Esophagus muscularis mucosa (tissue), 4 donors: Measurements from ENCODE around the gene SLC25A14. TPM values are rescaled to one million over a fixed set of nuclear protein-coding genes. Genes with fewer than 3 reads are reported as not detected.
"Not testable (repeated sequence)": the region's sequence is repeated elsewhere in the genome, so short reads cannot be mapped to it uniquely, and the experiment has no call there.

Source experiments
- DNase-seq: peaks from one replicate; pipeline ENCODE4 v3.0.0-alpha.2; 2017; ENCODE audit errors: extremely low spot score
- H3K27ac ChIP-seq, 4 donors: fragments of 200-600 bp; sonication (generic); replicated peaks in 1 of 4; 1 replicate in 3 of 4; 2 replicates in 1 of 4; pipeline ENCODE4 v1.5.1; 2016 to 2019; ENCODE audit warnings: mild to moderate bottlenecking in 1 of 4
- H3K27me3 ChIP-seq, 4 donors: fragments of 200-600 bp; sonication (generic); one replicate each; pipeline versions ENCODE4 v1.5.1 to v1.6.0; 2016 to 2019
- H3K36me3 ChIP-seq, 4 donors: fragments of 200-600 bp; sonication (generic); one replicate each; pipeline ENCODE4 v1.5.1; 2016 to 2019
- H3K4me1 ChIP-seq, 4 donors: fragments of 200-600 bp; sonication (generic); one replicate each; pipeline ENCODE4 v1.5.1; 2016 to 2019
- H3K4me3 ChIP-seq, 4 donors: fragments of 200-600 bp; sonication (generic); 1 replicate in 2 of 4; 2 replicates in 2 of 4; pipeline ENCODE4 v1.5.1; 2016 to 2019; ENCODE audit warnings: mild to moderate bottlenecking in 4 of 4, moderate library complexity in 1 of 4
- H3K9me3 ChIP-seq, 4 donors: fragments of 200-600 bp; sonication (generic); 1 replicate in 3 of 4; 2 replicates in 1 of 4; pipeline ENCODE4 v1.5.1; 2016 to 2019
- EP300 ChIP-seq: sonication (generic); formaldehyde crosslinking; IDR thresholded peaks from one replicate; pipeline ENCODE4 v1.6.1; 2017; ENCODE audit warnings: antibody characterized with exemption
- POLR2A ChIP-seq: fragments of 450-650 bp; IDR thresholded peaks from one replicate; pipeline ENCODE4 v1.6.1; 2017; ENCODE audit warnings: antibody characterized with exemption, moderate library complexity, mild to moderate bottlenecking, low read depth
- POLR2AphosphoS5 ChIP-seq, 2 donors: sonication (generic); formaldehyde crosslinking; IDR thresholded peaks; one replicate each; pipeline ENCODE4 v1.6.1; 2017; ENCODE audit warnings: antibody characterized with exemption in 2 of 2
- WGBS: methylation state at CpG from one replicate; pipeline ENCODE4 v1.1.5; 2018; 5-methylcytosine and 5-hydroxymethylcytosine counted together
- intact Hi-C: fragments of 100-400 bp; cut with DNase I; formaldehyde crosslinking; loops from one replicate; pipeline ENCODE4 v1.15.1; 2023
- total RNA-seq, 4 donors: library from RNA; depleted of rRNA; stranded (reverse); fragments of >200 nt; gene quantifications; one replicate each; pipeline versions ENCODE4 v1.1.0 to v1.2.1, GENCODE V29; 2016
- TF ChIP-seq, protein P1 (sequence below), 3 experiments: fragments of 200-600 bp in 2 of 3; fragments of 450-650 bp in 1 of 3; sonication (generic) in 2 of 3; IDR thresholded peaks; one replicate each; pipeline ENCODE4 v1.5.1; 2017 to 2019; ENCODE audit warnings: antibody characterized with exemption in 3 of 3, mild to moderate bottlenecking in 2 of 3, moderate library complexity in 1 of 3

Gene SLC25A14
- total RNA-seq, 4 donors from 2014 or later: 4.0 to 9.6 (median 6.9) TPM

DNA sequence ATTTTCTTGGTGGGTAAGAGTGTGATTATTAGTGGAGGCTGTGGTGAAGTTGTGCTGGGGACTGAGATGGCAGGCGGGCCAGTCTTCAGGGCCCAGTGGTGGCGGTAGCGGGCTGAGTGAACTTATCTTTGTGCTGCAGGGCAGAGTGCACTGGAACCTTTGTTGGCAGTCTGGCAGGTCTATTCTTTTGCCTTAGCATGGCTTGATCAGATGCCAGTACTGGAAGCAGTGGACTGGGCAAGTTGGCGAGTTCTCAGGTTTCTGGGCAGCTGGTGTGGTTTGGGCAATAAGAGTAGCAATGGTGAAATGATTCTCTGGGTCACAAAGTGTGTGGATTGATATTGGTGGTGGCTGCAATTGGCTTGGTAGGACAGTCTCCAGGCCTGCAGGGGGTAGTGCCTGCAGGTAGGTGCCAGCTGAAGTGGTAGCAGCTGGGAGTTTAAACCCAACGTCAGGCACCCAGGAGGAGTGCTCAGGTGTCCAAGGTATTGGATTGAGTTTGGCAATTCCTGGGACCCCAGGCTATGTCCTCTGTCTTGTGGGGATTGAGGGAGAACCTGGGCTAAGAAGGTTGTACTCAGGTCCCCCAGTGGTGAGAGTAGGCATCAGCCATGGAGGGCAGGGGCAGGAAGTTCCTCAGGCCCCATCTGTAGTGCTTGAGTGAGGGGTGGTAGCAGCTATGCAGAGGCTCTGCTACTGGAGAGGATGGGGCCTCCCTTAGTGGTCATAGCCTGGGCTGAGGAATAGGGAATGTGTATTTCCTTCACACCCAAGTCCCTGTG, 34.9 kb upstream of the SLC25A14 start:
- H3K4me3 ChIP-seq: no peak overlapping the region
- H3K4me1 ChIP-seq: no peaks in the 10 kb centered on the region
- WGBS: 81% methylated on average over 5 of the region's 5 CpGs
- H3K27me3 ChIP-seq: no peaks in the 10 kb centered on the region
- DNase-seq: no peak
- H3K27ac ChIP-seq: no peak overlapping the region
- TF ChIP-seq, protein P1, sequence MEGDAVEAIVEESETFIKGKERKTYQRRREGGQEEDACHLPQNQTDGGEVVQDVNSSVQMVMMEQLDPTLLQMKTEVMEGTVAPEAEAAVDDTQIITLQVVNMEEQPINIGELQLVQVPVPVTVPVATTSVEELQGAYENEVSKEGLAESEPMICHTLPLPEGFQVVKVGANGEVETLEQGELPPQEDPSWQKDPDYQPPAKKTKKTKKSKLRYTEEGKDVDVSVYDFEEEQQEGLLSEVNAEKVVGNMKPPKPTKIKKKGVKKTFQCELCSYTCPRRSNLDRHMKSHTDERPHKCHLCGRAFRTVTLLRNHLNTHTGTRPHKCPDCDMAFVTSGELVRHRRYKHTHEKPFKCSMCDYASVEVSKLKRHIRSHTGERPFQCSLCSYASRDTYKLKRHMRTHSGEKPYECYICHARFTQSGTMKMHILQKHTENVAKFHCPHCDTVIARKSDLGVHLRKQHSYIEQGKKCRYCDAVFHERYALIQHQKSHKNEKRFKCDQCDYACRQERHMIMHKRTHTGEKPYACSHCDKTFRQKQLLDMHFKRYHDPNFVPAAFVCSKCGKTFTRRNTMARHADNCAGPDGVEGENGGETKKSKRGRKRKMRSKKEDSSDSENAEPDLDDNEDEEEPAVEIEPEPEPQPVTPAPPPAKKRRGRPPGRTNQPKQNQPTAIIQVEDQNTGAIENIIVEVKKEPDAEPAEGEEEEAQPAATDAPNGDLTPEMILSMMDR (IDR thresholded peaks at IDR 0.05): no peak
- TF ChIP-seq POLR2AphosphoS5 (IDR thresholded peaks at IDR 0.05) (no peak), EP300 (no peak), POLR2A (no peak)
- no peaks in the 10 kb centered on the region for H3K36me3 ChIP-seq
- intact Hi-C loops: no loop called here
- H3K9me3 ChIP-seq: no peaks in the 10 kb centered on the region

DNA sequence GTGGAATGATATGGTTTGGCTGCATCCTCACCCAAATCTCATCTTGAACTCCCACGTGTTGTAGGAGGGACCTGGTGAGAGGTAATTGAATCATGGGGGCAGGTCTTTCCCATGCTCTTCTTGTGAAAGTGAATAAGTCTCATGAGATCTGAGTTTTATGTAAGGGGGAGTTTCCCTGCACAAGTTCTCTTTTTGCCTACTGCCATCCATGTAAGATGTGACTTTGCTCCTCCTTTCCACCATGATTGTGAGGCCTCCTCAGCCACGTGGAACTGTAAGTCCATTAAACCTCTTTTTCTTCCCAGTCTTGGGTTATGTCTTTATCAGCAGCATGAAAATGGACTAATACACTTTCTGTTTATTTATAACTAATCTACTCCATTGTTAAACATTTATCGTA, 19.8 kb upstream of the SLC25A14 start:
- intact Hi-C loops, DNase-seq, H3K27ac ChIP-seq: not testable (repeated sequence)

DNA sequence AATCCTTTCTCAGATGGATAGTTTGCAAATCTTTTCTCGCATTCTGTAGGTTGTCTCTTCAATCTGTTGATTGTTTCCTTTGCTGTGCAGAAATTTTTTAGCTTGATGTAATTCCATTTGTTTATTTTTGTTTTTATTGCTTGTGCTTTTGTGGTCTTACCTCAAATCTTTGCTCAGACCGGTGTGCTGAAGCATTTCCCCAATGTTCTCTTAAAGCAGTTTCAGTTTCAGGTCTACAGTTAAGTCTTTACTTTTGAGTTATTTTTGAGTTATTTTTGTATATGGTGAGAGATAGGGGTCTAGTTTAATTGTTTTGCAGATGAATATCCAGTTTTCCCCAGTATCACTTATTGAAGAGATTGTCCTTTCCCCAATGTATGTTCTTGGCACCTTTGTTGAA, 18.2 kb upstream of the SLC25A14 start:
- WGBS: 72% methylated on average over 2 of the region's 2 CpGs
- H3K9me3 ChIP-seq: no peaks in the 10 kb centered on the region
- intact Hi-C loops: no loop called here
- no peak for DNase-seq
- H3K4me1 ChIP-seq: no peaks in the 10 kb centered on the region
- H3K27me3 ChIP-seq: peaks cover 0 to 4% (median 0%) of the 10 kb centered on the region in 4 donors
- H3K36me3 ChIP-seq: no peaks in the 10 kb centered on the region
- H3K4me3 ChIP-seq: no peak overlapping the region
- TF ChIP-seq POLR2A (no peak), EP300 (no peak), POLR2AphosphoS5 (IDR thresholded peaks at IDR 0.05) (no peak)
- TF ChIP-seq, protein P1 (IDR thresholded peaks at IDR 0.05): no peak
- no peak overlapping the region for H3K27ac ChIP-seq

More for the DNA sequence above, 19.8 kb upstream of the SLC25A14 start:
- WGBS: 46% methylated on average over 3 of the region's 3 CpGs
- H3K9me3 ChIP-seq, H3K36me3 ChIP-seq, H3K4me1 ChIP-seq, H3K4me3 ChIP-seq, H3K27me3 ChIP-seq: not testable (repeated sequence)

DNA sequence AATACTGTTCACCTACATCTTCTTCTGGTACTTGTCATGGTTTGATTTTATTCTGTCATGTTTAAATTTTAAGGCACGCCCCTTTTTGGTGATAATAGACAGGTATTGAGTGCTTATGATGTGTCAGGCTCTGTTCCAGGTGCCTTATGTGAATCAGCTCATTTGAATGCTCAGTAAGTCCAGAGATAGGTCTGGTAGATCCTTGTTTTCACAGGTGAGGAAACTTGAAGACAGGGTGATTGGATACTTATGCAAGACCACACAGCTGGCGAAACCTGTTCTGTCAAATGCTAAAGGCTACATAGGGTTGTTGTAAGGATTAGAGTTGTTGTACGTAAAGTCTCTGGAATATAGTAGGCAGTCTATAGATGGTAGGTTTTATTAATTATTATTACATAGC, 9.6 kb upstream of the SLC25A14 start:
- Histone ChIP-seq H3K27me3 (peaks cover 0 to 12% (median 0%) of the 10 kb centered on the region in 4 donors), H3K4me1 (no peaks in the 10 kb centered on the region), H3K4me3 (no peak overlapping the region), H3K9me3 (no peaks in the 10 kb centered on the region), H3K27ac (no peak overlapping the region), H3K36me3 (no peaks in the 10 kb centered on the region)
- TF ChIP-seq POLR2AphosphoS5 (IDR thresholded peaks at IDR 0.05) (no peak), POLR2A (no peak), EP300 (no peak)
- TF ChIP-seq, protein P1 (IDR thresholded peaks at IDR 0.05): no peak
- WGBS: 74% methylated on average over 3 of the region's 3 CpGs
- DNase-seq: no peak
- intact Hi-C loops: loop anchor here (10.0 kb wide), 1 partner anchor 585 kb away; no protein-coding TSS in a partner anchor

DNA sequence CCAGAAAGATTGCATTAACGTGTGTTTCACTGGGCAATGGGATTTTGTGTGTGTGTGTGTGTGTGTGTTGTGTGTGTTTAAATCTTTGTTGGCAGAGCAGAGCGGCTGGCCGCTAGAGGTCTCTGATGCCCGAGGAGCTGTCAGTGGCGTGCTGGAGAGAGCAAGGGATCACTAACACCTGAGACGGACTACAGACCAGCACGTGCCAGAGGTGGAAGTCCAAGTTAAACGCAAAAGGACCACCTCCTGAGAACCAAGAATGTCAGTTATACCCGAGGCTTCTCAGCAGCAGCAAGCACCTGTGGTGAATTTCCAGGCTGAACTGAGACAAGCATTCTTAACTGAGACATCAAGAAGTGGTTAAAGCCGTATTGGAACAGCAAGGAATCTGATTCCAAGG, 9.0 kb upstream of the SLC25A14 start:
- DNase-seq: no peak
- Histone ChIP-seq H3K9me3 (no peaks in the 10 kb centered on the region), H3K4me1 (no peaks in the 10 kb centered on the region), H3K27ac (no peak overlapping the region), H3K36me3 (no peaks in the 10 kb centered on the region), H3K4me3 (no peak overlapping the region), H3K27me3 (peaks cover 0 to 12% (median 0%) of the 10 kb centered on the region in 4 donors)
- no peak for TF ChIP-seq EP300
- TF ChIP-seq, protein P1 (IDR thresholded peaks at IDR 0.05): peak in 2 of 3 experiments; percentile 31 to 36
- WGBS: 10% methylated on average over 10 of the region's 10 CpGs
- intact Hi-C loops: loop anchor here (10.0 kb wide), 1 partner anchor 584 kb away; no protein-coding TSS in a partner anchor
